K562 (cell line): ENCODE results near the gene ZNF333. TPM values are rescaled to one million over a fixed set of nuclear protein-coding genes. Genes with fewer than 3 reads are reported as not detected.

Experiments used
- ATAC-seq: fragments of 200-7000 bp; cut with Tn5 transposase; 3 replicates; pipeline ENCODE4 v1.9.1; 2020; ENCODE audit warnings: moderate library complexity
- BruUV-seq: library from RNA; stranded (reverse); fragments of 400-500 nt; replicated peaks from 2 replicates; lab custom pipeline; 2021; lab: Mats Ljungman, UMichigan
- CTCF ChIA-PET: fragments of 300-600 bp; formaldehyde crosslinking; extraction: SDS; loops from one replicate; lab custom pipeline; 2021; ENCODE audit warnings: low intra/inter-chr PET ratio; lab: Yijun Ruan, JAX
- POLR2A ChIA-PET: fragments of 300-600, 350-650 bp; sonication (Branson Sonifier 250); formaldehyde crosslinking; extraction: SDS; loops from one replicate; lab custom pipeline; 2021; ENCODE audit warnings: antibody characterized with exemption, inconsistent platforms; lab: Yijun Ruan, JAX
- DNase-seq, 4 experiments: peaks; one replicate each; pipeline versions ENCODE4 v3.0.0 to v3.0.0-alpha.2; 2011 to 2018; ENCODE audit warnings: low spot score in 3 of 4, mixed read lengths in 3 of 4; ENCODE audit errors: extremely low read depth in 1 of 4
- FAIRE-seq: peaks from 2 replicates; lab custom pipeline; 2011; peaks lifted over from hg19 to GRCh38; lab: Jason Lieb, UNC
- H2AFZ ChIP-seq: 2 replicates; pipeline ENCODE4 v1.6.0; 2011; ENCODE audit warnings: low read depth, low read length, control low read depth, inconsistent platforms
- H3K27ac ChIP-seq: fragments of 200-600 bp; 3 replicates; pipeline ENCODE4 v1.8.0; 2011; ENCODE audit warnings: low read depth, mild to moderate bottlenecking, control low read depth, inconsistent platforms, low read length, moderate library complexity, mixed read lengths; ENCODE audit errors: extremely low read depth
- H3K27me3 ChIP-seq, 2 experiments: fragments of 300-600 bp in 1 of 2; 2 replicates in 1 of 2; 3 replicates in 1 of 2; pipeline versions ENCODE4 v1.6.0 to v1.8.0; 2011; ENCODE audit warnings: inconsistent platforms in 2 of 2, low read length in 2 of 2, mild to moderate bottlenecking in 1 of 2, mixed read lengths in 1 of 2, moderate library complexity in 1 of 2; ENCODE audit not compliant: control insufficient read depth in 2 of 2, insufficient read depth in 2 of 2
- H3K36me3 ChIP-seq: fragments of 300-600 bp; 3 replicates; pipeline ENCODE4 v1.8.0; 2011; ENCODE audit warnings: mild to moderate bottlenecking, low read length, inconsistent platforms; ENCODE audit not compliant: control insufficient read depth, insufficient read depth
- H3K4me1 ChIP-seq, 2 experiments: fragments of 200-600 bp in 1 of 2; replicated peaks in 1 of 2; 2 replicates in 1 of 2; 3 replicates in 1 of 2; pipeline versions ENCODE4 v1.5.1 to v1.8.0; 2011; ENCODE audit warnings: inconsistent platforms in 2 of 2, low read length in 2 of 2, mild to moderate bottlenecking in 1 of 2, mixed read lengths in 1 of 2, moderate library complexity in 1 of 2; ENCODE audit not compliant: control insufficient read depth in 2 of 2, insufficient read depth in 2 of 2
- H3K4me2 ChIP-seq: 2 replicates; pipeline ENCODE4 v1.6.1; 2011; ENCODE audit warnings: low read length, control low read depth, inconsistent platforms, mixed read lengths; ENCODE audit not compliant: insufficient read depth
- H3K4me3 ChIP-seq: fragments of 200-600 bp; sonication (generic), shearing (Covaris generic); 2 replicates; pipeline ENCODE4 v1.5.1; 2016; ENCODE audit warnings: control low read depth, inconsistent platforms
- H3K79me2 ChIP-seq: fragments of 200-600 bp; 3 replicates; pipeline ENCODE4 v1.8.0; 2011; ENCODE audit warnings: low read length, inconsistent platforms; ENCODE audit not compliant: control insufficient read depth, insufficient read depth
- H3K9ac ChIP-seq, 2 experiments: 2 replicates each; pipeline versions ENCODE4 v1.6.0 to v1.6.1; 2011; ENCODE audit warnings: low read depth in 2 of 2, low read length in 2 of 2, control low read depth in 1 of 2, inconsistent platforms in 1 of 2, mild to moderate bottlenecking in 1 of 2, mixed read lengths in 1 of 2; ENCODE audit not compliant: insufficient read depth in 1 of 2
- H3K9me1 ChIP-seq: one replicate; pipeline ENCODE4 v1.6.0; 2011; ENCODE audit warnings: inconsistent platforms, mild to moderate bottlenecking, low read length, moderate library complexity; ENCODE audit not compliant: control insufficient read depth, insufficient read depth
- H3K9me3 ChIP-seq: replicated peaks from 2 replicates; pipeline ENCODE4 v1.5.1; 2011; ENCODE audit warnings: low read depth, low read length, inconsistent platforms; ENCODE audit not compliant: control insufficient read depth, insufficient read depth
- H4K20me1 ChIP-seq: replicated peaks from 2 replicates; pipeline ENCODE4 v1.6.1; 2011; ENCODE audit warnings: low read length, inconsistent platforms, mixed read lengths; ENCODE audit not compliant: control insufficient read depth, insufficient read depth
- CBFA2T2 ChIP-seq: fragments of 450-650 bp; conservative IDR thresholded peaks from 2 replicates; pipeline ENCODE4 v1.6.1; 2017; ENCODE audit warnings: mild to moderate bottlenecking
- CBX5 ChIP-seq: IDR thresholded peaks from 2 replicates; pipeline ENCODE4 v1.6.1; 2014; ENCODE audit warnings: low read depth, borderline replicate concordance
- FOXM1 ChIP-seq, 2 experiments: fragments of 450-650 bp in 1 of 2; sonication (generic) in 1 of 2; formaldehyde crosslinking in 1 of 2; IDR thresholded peaks; 2 replicates each; pipeline versions ENCODE4 v1.6.1 to v1.9.0; 2017 to 2022; ENCODE audit warnings: low read depth in 2 of 2, mild to moderate bottlenecking in 2 of 2, missing genetic modification reagents in 1 of 2, moderate library complexity in 1 of 2
- GATA2 ChIP-seq: sonication (generic); formaldehyde crosslinking; IDR thresholded peaks from 2 replicates; pipeline ENCODE4 v1.4.0; 2020; ENCODE audit warnings: mild to moderate bottlenecking, missing genetic modification reagents
- KHSRP ChIP-seq: fragments of 450-650 bp; IDR thresholded peaks from 2 replicates; pipeline ENCODE4 v1.6.1; 2017
- KLF16 ChIP-seq: IDR thresholded peaks from 2 replicates; pipeline ENCODE4 v1.6.1; 2016; ENCODE audit warnings: antibody characterized with exemption
- MCM5 ChIP-seq: fragments of 450-650 bp; IDR thresholded peaks from 2 replicates; pipeline ENCODE4 v1.6.1; 2016; ENCODE audit warnings: low read depth
- NFE2L1 ChIP-seq: fragments of 450-650 bp; IDR thresholded peaks from 2 replicates; pipeline ENCODE4 v1.6.1; 2016; ENCODE audit warnings: missing genetic modification characterization, low read depth, mild to moderate bottlenecking, missing compliant biosample characterization, moderate library complexity, borderline replicate concordance
- NR1H2 ChIP-seq: sonication (generic); formaldehyde crosslinking; IDR thresholded peaks from 2 replicates; pipeline ENCODE4 v1.4.0; 2020; ENCODE audit warnings: mild to moderate bottlenecking, missing genetic modification reagents
- POLR2AphosphoS5 ChIP-seq: IDR thresholded peaks from 2 replicates; pipeline ENCODE4 v1.6.1; 2011; ENCODE audit warnings: mild to moderate bottlenecking, low read depth, low read length, moderate library complexity; ENCODE audit not compliant: control insufficient read depth, insufficient read depth
- STAT5A ChIP-seq: IDR thresholded peaks from 2 replicates; pipeline ENCODE4 v1.6.1; 2012; ENCODE audit warnings: low read length, inconsistent platforms, borderline replicate concordance
- ZBTB8A ChIP-seq: fragments of 450-650 bp; IDR thresholded peaks from 2 replicates; pipeline ENCODE4 v1.6.1; 2018; ENCODE audit warnings: mild to moderate bottlenecking, moderate library complexity; ENCODE audit not compliant: partially characterized antibody
- ZNF512 ChIP-seq: IDR thresholded peaks from 2 replicates; pipeline ENCODE4 v1.6.1; 2016; ENCODE audit warnings: missing genetic modification characterization, missing compliant biosample characterization
- ZNF583 ChIP-seq: fragments of 250-450 bp; sonication (Bioruptor Pico); IDR thresholded peaks from 2 replicates; pipeline ENCODE4 v1.4.0; 2020
- ZNF780A ChIP-seq: fragments of 250-450 bp; sonication (Bioruptor Pico); IDR thresholded peaks from 2 replicates; pipeline ENCODE4 v1.5.0; 2021; ENCODE audit warnings: mild to moderate bottlenecking
- WGBS: fragments of 100-300 bp; shearing (Covaris generic); methylation state at CpG from one replicate; pipeline ENCODE4 v1.1.6; 2016; ENCODE audit warnings: low coverage, mixed read lengths; ENCODE audit not compliant: insufficient coverage; ENCODE audit errors: missing lambda C conversion rate; 5-methylcytosine and 5-hydroxymethylcytosine counted together
- in situ Hi-C: fragments of 300-500 bp; cut with MboI; formaldehyde crosslinking; loops from 4 replicates; pipeline ENCODE4 v1.15.0; 2018; ENCODE audit warnings: inconsistent platforms, mixed read lengths
- intact Hi-C: fragments of 100-400 bp; cut with micrococcal nuclease; formaldehyde crosslinking; loops from 2 replicates; pipeline ENCODE4 v1.14.2; 2022
- polyA plus RNA-seq, 8 experiments: library from polyadenylated mRNA; depleted of rRNA in 4 of 8; stranded (reverse) in 5 of 8; unstranded in 3 of 8; fragments of >200 nt; fragmentation: Nextera tagmentation in 2 of 8; fragmentation: Illumina TruSeq in 1 of 8; extraction: Ambion mirVana in 2 of 8; extraction: Trizol in 1 of 8; gene quantifications; 2 replicates each; pipeline versions ENCODE4 v1.2.1 to v1.2.3, GENCODE V29; 2011 to 2014; ENCODE audit warnings: inconsistent platforms in 1 of 8, missing spikeins in 1 of 8
- total RNA-seq, 7 experiments: library from RNA; depleted of rRNA in 6 of 7; stranded (reverse); fragments of >200 nt in 6 of 7; fragmentation: Illumina TruSeq in 2 of 7; extraction: Trizol in 2 of 7; gene quantifications; 2 replicates each; pipeline versions ENCODE4 v1.2.1 to v1.2.3, GENCODE V29; 2011 to 2021; ENCODE audit warnings: low replicate concordance in 1 of 7
- TF ChIP-seq, protein P1 (sequence below): sonication (generic); formaldehyde crosslinking; IDR thresholded peaks from 2 replicates; pipeline ENCODE4 v1.8.1; 2023; ENCODE audit warnings: missing genetic modification reagents, mild to moderate bottlenecking, borderline replicate concordance

ZNF333 gene
- total and polyA plus RNA-seq, 9 of the 15 experiments (the other 6 are each of a cell fraction or from before 2014, with no cell fraction given), result 2.8 to 10.3 (median 6.3) TPM

- TF ChIP-seq ZNF512 (0 out of 2 replicates have a peak, but pooled peaks have one; percentile 28), KLF16 (no peak), NR1H2 (CRISPR knock-in tag) (no peak), GATA2 (CRISPR knock-in tag) (no peak), MCM5 (no peak)
Observed at GRCh38 chr19:14763497-14764145, 73.8 kb downstream of the ZNF333 start (continued).

- POLR2A ChIA-PET, result interaction anchor here (1.6 kb wide), 1 partner anchor 12 kb away, joined by 5 read pairs; no protein-coding TSS in a partner anchor
- 88% methylated on average over 5 of the region's 9 CpGs for WGBS
- no peak for DNase-seq
- ATAC-seq, result no peak
- Histone ChIP-seq H3K4me1 (no peaks in the 10 kb centered on the region; a peak in 1 of 5 replicates), H3K4me3 (no peak overlapping the region), H3K27me3 (no peaks in the 10 kb centered on the region), H3K27ac (no peak overlapping the region), H3K79me2 (no peaks in the 10 kb centered on the region), H3K4me2 (no peak overlapping the region), H4K20me1 (no peaks in the 10 kb centered on the region), H3K9me3 (no peaks in the 10 kb centered on the region), H2AFZ (no peak overlapping the region), H3K36me3 (peaks cover 68% of the 10 kb centered on the region; the same call in 2 of the 3 replicates), H3K9ac (no peak overlapping the region), H3K9me1 (no peaks in the 10 kb centered on the region)
- CTCF ChIA-PET, result no interaction called here
- intact Hi-C loops (no loop called here), in situ Hi-C loops (no loop called here)
- no peak for FAIRE-seq
- no TSS peak for BruUV-seq
- TF ChIP-seq KHSRP, result no peak
- TF ChIP-seq ZBTB8A, result no peak
- TF ChIP-seq, protein P1, sequence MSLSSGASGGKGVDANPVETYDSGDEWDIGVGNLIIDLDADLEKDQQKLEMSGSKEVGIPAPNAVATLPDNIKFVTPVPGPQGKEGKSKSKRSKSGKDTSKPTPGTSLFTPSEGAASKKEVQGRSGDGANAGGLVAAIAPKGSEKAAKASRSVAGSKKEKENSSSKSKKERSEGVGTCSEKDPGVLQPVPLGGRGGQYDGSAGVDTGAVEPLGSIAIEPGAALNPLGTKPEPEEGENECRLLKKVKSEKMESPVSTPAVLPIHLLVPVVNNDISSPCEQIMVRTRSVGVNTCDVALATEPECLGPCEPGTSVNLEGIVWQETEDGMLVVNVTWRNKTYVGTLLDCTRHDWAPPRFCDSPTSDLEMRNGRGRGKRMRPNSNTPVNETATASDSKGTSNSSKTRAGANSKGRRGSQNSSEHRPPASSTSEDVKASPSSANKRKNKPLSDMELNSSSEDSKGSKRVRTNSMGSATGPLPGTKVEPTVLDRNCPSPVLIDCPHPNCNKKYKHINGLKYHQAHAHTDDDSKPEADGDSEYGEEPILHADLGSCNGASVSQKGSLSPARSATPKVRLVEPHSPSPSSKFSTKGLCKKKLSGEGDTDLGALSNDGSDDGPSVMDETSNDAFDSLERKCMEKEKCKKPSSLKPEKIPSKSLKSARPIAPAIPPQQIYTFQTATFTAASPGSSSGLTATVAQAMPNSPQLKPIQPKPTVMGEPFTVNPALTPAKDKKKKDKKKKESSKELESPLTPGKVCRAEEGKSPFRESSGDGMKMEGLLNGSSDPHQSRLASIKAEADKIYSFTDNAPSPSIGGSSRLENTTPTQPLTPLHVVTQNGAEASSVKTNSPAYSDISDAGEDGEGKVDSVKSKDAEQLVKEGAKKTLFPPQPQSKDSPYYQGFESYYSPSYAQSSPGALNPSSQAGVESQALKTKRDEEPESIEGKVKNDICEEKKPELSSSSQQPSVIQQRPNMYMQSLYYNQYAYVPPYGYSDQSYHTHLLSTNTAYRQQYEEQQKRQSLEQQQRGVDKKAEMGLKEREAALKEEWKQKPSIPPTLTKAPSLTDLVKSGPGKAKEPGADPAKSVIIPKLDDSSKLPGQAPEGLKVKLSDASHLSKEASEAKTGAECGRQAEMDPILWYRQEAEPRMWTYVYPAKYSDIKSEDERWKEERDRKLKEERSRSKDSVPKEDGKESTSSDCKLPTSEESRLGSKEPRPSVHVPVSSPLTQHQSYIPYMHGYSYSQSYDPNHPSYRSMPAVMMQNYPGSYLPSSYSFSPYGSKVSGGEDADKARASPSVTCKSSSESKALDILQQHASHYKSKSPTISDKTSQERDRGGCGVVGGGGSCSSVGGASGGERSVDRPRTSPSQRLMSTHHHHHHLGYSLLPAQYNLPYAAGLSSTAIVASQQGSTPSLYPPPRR, result no peak
- TF ChIP-seq CBFA2T2, result no peak
- no peak for TF ChIP-seq FOXM1 (IDR thresholded peaks at IDR 0.05; ENCODE audit: low read depth)
- no peak for TF ChIP-seq FOXM1 (CRISPR knock-in tag; IDR thresholded peaks at IDR 0.05; ENCODE audit: low read depth)
- no peak for TF ChIP-seq NFE2L1
- TF ChIP-seq POLR2AphosphoS5, result no peak
- TF ChIP-seq ZNF780A (CRISPR knock-in tag), result no peak
- no peak for TF ChIP-seq CBX5
- no peak for TF ChIP-seq STAT5A
- no peak for TF ChIP-seq ZNF583 (CRISPR knock-in tag)
Observed at GRCh38 chr19:14764401-14764800, 74.6 kb downstream of the ZNF333 start.
